Measurements from ENCODE around the gene MAB21L3. TPM values are rescaled to one million over a fixed set of nuclear protein-coding genes. Genes with fewer than 3 reads are reported as not detected.

Gene MAB21L3
- total and polyA plus RNA-seq, 2 experiments from 2014 or later: not detected

DNA sequence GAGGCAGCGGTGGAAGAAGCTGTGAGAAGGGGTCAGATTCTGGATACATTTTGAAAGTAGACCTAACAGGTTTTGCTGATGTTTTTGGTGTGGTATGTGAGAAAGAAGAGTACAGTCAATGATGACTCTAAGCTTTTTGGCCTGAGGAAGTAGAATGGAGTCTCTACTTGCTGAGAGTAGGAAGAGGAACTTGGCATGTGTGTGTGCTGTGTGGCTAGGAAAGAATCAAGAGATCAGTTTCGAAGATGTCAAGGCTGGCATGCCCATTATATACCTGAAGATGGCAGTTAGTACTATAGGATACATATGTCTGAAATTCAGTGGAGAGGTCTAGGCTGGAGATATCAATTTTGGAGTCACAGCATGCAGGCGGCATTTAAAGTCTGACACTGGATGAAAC is 64.4 kb downstream of the MAB21L3 start (continued):
- TF ChIP-seq, protein P1, sequence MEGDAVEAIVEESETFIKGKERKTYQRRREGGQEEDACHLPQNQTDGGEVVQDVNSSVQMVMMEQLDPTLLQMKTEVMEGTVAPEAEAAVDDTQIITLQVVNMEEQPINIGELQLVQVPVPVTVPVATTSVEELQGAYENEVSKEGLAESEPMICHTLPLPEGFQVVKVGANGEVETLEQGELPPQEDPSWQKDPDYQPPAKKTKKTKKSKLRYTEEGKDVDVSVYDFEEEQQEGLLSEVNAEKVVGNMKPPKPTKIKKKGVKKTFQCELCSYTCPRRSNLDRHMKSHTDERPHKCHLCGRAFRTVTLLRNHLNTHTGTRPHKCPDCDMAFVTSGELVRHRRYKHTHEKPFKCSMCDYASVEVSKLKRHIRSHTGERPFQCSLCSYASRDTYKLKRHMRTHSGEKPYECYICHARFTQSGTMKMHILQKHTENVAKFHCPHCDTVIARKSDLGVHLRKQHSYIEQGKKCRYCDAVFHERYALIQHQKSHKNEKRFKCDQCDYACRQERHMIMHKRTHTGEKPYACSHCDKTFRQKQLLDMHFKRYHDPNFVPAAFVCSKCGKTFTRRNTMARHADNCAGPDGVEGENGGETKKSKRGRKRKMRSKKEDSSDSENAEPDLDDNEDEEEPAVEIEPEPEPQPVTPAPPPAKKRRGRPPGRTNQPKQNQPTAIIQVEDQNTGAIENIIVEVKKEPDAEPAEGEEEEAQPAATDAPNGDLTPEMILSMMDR (conservative IDR thresholded peaks at IDR 0.05; ENCODE audit: low read depth in 2 of 2): no peak
- TF ChIP-seq ZNF114 (CRISPR knock-in tag; IDR thresholded peaks at IDR 0.05) (no peak), CREB1 (CRISPR knock-in tag; IDR thresholded peaks at IDR 0.05; ENCODE audit: low read depth) (no peak), ZNF331 (CRISPR knock-in tag; IDR thresholded peaks at IDR 0.05; ENCODE audit: low read depth) (no peak), NANOG (IDR thresholded peaks at IDR 0.05; ENCODE audit: borderline replicate concordance) (no peak), EZH2 (IDR thresholded peaks at IDR 0.05; ENCODE audit: low read depth, unreplicated experiment) (no peak), JUNB (IDR thresholded peaks at IDR 0.05; ENCODE audit: unreplicated experiment) (no peak)
- TF ChIP-seq, protein P2, sequence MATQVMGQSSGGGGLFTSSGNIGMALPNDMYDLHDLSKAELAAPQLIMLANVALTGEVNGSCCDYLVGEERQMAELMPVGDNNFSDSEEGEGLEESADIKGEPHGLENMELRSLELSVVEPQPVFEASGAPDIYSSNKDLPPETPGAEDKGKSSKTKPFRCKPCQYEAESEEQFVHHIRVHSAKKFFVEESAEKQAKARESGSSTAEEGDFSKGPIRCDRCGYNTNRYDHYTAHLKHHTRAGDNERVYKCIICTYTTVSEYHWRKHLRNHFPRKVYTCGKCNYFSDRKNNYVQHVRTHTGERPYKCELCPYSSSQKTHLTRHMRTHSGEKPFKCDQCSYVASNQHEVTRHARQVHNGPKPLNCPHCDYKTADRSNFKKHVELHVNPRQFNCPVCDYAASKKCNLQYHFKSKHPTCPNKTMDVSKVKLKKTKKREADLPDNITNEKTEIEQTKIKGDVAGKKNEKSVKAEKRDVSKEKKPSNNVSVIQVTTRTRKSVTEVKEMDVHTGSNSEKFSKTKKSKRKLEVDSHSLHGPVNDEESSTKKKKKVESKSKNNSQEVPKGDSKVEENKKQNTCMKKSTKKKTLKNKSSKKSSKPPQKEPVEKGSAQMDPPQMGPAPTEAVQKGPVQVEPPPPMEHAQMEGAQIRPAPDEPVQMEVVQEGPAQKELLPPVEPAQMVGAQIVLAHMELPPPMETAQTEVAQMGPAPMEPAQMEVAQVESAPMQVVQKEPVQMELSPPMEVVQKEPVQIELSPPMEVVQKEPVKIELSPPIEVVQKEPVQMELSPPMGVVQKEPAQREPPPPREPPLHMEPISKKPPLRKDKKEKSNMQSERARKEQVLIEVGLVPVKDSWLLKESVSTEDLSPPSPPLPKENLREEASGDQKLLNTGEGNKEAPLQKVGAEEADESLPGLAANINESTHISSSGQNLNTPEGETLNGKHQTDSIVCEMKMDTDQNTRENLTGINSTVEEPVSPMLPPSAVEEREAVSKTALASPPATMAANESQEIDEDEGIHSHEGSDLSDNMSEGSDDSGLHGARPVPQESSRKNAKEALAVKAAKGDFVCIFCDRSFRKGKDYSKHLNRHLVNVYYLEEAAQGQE (IDR thresholded peaks at IDR 0.05; ENCODE audit: unreplicated experiment): no peak

DNA sequence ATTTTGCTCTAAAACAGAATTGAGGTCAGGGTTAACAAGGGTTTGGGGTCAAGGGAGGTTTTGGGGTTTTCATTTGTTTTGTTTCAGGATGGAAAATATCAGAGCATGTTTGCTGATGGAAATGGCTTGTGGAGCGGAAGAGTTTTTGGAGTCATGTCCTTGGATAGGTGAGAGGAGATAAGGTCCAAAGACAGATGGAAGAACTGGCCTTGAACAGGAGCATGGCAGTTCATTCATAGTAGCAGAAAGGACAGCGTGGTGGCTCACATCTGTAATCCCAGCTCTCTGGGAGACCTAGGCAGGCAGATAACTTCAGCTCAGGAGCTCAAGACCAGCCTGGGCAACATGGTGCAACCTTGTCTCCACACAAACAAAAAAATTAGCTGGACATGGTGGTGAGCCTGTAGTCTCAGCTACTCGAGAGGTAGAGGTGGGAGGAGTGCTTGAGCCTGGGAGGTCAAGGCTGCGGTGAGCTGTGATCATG is 65.1 kb downstream of the MAB21L3 start:
- Mint-ChIP-seq H3K36me3 (ENCODE audit: low read depth) (no peaks in the 10 kb centered on the region), H3K4me3 (no peak overlapping the region), H3K27ac (no peak overlapping the region), H3K27me3 (ENCODE audit: insufficient read depth, low read depth, poor library complexity) (no peaks in the 10 kb centered on the region), H3K9me3 (no peaks in the 10 kb centered on the region), H3K4me1 (no peaks in the 10 kb centered on the region)
- Histone ChIP-seq H3K9me2 (ENCODE audit: insufficient read depth) (no peaks in the 10 kb centered on the region; the same call in 1 of the 2 replicates), H3K36me3 (ENCODE audit: insufficient read depth) (no peaks in the 10 kb centered on the region), H3K4me1 (ENCODE audit: insufficient read depth) (no peaks in the 10 kb centered on the region), H4K20me1 (replicated peaks; ENCODE audit: insufficient read depth) (no peaks in the 10 kb centered on the region; the same call in 1 of the 2 replicates), H2AFZ (no peak overlapping the region), H3F3A (replicated peaks; ENCODE audit: low read depth) (no peaks in the 10 kb centered on the region), H3K27ac (ENCODE audit: low read depth) (no peak overlapping the region), H3K79me2 (replicated peaks; ENCODE audit: insufficient read depth) (no peaks in the 10 kb centered on the region), H3K4me2 (no peak overlapping the region), H3K4me3 (no peak overlapping the region), H3K27me3 (ENCODE audit: insufficient read depth) (no peaks in the 10 kb centered on the region)
- DNase-seq (ENCODE audit: low spot score): no peak
- no peak for ATAC-seq
- TF ChIP-seq, protein P3, sequence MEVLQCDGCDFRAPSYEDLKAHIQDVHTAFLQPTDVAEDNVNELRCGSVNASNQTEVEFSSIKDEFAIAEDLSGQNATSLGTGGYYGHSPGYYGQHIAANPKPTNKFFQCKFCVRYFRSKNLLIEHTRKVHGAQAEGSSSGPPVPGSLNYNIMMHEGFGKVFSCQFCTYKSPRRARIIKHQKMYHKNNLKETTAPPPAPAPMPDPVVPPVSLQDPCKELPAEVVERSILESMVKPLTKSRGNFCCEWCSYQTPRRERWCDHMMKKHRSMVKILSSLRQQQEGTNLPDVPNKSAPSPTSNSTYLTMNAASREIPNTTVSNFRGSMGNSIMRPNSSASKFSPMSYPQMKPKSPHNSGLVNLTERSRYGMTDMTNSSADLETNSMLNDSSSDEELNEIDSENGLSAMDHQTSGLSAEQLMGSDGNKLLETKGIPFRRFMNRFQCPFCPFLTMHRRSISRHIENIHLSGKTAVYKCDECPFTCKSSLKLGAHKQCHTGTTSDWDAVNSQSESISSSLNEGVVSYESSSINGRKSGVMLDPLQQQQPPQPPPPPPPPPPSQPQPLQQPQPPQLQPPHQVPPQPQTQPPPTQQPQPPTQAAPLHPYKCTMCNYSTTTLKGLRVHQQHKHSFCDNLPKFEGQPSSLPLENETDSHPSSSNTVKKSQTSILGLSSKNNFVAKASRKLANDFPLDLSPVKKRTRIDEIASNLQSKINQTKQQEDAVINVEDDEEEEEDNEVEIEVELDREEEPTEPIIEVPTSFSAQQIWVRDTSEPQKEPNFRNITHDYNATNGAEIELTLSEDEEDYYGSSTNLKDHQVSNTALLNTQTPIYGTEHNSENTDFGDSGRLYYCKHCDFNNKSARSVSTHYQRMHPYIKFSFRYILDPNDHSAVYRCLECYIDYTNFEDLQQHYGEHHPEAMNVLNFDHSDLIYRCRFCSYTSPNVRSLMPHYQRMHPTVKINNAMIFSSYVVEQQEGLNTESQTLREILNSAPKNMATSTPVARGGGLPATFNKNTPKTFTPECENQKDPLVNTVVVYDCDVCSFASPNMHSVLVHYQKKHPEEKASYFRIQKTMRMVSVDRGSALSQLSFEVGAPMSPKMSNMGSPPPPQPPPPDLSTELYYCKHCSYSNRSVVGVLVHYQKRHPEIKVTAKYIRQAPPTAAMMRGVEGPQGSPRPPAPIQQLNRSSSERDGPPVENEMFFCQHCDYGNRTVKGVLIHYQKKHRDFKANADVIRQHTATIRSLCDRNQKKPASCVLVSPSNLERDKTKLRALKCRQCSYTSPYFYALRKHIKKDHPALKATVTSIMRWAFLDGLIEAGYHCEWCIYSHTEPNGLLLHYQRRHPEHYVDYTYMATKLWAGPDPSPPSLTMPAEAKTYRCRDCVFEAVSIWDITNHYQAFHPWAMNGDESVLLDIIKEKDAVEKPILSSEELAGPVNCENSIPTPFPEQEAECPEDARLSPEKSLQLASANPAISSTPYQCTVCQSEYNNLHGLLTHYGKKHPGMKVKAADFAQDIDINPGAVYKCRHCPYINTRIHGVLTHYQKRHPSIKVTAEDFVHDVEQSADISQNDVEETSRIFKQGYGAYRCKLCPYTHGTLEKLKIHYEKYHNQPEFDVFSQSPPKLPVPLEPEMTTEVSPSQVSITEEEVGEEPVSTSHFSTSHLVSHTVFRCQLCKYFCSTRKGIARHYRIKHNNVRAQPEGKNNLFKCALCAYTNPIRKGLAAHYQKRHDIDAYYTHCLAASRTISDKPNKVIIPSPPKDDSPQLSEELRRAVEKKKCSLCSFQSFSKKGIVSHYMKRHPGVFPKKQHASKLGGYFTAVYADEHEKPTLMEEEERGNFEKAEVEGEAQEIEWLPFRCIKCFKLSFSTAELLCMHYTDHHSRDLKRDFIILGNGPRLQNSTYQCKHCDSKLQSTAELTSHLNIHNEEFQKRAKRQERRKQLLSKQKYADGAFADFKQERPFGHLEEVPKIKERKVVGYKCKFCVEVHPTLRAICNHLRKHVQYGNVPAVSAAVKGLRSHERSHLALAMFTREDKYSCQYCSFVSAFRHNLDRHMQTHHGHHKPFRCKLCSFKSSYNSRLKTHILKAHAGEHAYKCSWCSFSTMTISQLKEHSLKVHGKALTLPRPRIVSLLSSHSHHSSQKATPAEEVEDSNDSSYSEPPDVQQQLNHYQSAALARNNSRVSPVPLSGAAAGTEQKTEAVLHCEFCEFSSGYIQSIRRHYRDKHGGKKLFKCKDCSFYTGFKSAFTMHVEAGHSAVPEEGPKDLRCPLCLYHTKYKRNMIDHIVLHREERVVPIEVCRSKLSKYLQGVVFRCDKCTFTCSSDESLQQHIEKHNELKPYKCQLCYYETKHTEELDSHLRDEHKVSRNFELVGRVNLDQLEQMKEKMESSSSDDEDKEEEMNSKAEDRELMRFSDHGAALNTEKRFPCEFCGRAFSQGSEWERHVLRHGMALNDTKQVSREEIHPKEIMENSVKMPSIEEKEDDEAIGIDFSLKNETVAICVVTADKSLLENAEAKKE (CRISPR knock-in tag; IDR thresholded peaks at IDR 0.05): no peak
- TF ChIP-seq POLR2AphosphoS5 (IDR thresholded peaks at IDR 0.05; ENCODE audit: low read depth) (no peak), ZNF331 (CRISPR knock-in tag; IDR thresholded peaks at IDR 0.05; ENCODE audit: low read depth) (no peak)
- TF ChIP-seq, protein P4, sequence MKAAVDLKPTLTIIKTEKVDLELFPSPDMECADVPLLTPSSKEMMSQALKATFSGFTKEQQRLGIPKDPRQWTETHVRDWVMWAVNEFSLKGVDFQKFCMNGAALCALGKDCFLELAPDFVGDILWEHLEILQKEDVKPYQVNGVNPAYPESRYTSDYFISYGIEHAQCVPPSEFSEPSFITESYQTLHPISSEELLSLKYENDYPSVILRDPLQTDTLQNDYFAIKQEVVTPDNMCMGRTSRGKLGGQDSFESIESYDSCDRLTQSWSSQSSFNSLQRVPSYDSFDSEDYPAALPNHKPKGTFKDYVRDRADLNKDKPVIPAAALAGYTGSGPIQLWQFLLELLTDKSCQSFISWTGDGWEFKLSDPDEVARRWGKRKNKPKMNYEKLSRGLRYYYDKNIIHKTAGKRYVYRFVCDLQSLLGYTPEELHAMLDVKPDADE (IDR thresholded peaks at IDR 0.05): no peak

Measured in GM23338 (cell line).